Measurements from ENCODE around the gene NRG2.

The NRG2 gene

DNA sequence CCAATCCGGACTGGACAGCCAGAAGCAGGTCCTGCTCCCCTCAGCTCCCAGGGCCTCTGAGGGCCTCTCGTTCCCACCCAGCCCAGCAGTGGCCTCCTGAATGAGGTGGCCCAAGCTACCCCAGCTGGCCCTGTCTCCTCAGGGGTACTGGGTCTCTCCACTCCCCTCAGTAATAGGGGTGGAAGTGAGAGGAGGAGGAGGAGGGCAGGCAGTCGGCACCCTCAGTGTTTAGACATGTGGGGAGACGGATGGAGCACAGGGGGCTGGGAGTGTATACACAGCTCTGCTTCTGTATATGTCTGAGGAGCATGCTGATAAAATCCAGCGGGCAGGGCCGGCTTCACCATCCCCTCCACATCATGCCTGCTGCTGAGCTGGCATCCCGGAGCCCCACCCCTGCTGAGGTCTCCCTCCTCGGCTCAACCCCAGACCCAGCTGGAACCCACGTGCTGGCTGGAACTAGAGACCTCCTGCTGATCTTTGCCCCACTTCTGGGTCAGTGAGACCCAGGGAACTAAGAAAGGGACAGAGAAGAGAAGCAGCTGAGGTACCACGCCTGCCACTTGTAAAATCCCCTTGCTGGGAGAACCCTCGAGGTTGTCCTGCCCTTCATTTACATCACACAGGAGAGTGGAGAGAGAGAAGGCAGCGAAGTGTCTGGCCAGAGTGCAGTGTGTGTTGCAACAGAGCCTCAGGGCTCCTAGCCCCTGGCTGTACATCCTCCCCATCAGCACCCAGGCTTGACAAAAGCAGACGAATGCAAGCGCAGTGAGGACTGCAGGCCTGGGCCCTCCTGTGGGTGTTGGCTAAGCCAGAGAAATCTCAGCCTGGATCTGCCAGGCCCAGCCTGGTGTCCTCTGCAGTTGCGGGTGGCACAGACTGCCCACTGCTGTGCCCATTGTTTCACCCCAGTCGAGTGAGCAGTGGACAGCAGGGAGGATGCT, 170.0 kb downstream of the NRG2 start:
- no peak for DNase-seq

GRCh38 chr5:139872052-139872766, 170.9 kb downstream of the NRG2 start:
- no peak for DNase-seq

DNA sequence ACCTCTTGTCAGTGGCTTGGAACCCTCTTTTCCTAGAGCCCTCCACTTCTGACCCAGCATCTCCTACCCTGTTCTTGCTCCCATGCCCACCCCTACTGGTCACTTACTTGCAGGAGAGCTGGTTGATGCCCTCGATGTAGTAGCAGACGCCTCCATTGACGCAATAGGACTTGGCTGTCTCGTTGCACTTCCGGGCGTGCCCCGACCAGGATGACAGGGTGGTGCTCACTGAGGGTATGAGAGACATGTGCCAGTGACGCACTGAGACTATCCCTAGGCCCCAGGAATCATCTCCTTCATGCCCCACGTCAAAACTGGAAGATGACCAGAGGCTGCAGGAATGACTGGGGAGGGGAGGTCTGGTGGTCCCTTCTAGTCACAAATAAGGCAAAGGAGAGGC, 171.5 kb downstream of the NRG2 start:
- no peak for DNase-seq

GRCh38 chr5:139870677-139871076, 172.4 kb downstream of the NRG2 start:
- DNase-seq, result no peak

DNA sequence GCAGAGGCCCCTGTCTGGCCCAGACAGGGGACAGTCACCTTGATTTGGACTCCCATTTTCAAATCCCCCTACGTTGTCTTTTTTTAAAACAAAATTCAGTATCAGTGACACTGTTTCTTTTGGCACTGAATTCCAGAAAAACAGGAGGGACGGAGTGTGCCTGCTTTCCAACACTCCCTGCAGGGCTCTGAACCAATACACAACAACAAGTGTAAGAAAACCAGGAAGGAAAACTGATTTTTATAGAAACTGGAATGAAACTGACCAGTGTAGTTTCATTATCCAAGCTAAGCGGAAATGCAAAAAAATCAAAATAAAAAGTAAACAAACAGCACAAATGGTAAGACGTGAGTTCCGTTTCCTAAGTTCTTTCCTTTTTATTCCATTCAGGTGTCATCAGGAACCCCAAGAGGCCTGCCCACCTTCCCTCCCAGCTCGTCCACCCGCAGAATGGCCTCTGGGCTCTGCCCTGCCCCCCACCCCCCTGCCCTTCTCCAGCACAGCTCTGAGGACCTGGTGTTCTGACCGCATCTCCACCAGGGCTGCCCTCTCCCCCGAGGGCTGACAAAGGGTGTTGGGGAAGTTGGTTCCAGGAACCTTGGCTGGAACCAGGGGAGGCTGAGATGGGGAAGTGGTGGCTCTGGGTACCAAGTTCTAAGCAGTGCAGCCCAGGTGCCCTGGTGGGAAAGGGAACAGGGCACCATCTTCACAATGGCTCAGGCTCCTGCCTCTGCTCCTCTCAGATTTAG, 173.9 kb downstream of the NRG2 start:
- DNase-seq, result no peak

GRCh38 chr5:139867581-139867980, 175.5 kb downstream of the NRG2 start:
- DNase-seq, result no peak

DNA sequence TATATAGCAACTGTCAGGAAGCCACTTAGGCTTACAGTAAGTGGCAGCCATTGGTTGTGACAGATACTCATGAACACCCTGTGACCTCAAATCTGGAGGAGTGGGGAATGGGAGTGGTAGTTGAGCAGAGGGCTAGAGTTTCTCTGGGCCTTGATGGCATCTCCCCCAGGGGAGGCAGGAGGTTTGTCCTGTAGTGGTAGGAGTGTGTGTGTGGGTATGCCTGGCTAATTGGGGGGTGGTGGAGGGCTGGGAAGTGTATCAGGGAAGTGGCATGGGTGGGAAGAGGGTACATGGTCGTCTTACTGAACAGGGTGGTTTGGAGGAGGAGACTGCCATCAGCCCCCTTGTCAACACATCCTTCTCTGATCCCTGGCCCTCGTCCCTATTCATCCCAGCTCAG, 176.0 kb downstream of the NRG2 start:
- no peak for DNase-seq

DNA sequence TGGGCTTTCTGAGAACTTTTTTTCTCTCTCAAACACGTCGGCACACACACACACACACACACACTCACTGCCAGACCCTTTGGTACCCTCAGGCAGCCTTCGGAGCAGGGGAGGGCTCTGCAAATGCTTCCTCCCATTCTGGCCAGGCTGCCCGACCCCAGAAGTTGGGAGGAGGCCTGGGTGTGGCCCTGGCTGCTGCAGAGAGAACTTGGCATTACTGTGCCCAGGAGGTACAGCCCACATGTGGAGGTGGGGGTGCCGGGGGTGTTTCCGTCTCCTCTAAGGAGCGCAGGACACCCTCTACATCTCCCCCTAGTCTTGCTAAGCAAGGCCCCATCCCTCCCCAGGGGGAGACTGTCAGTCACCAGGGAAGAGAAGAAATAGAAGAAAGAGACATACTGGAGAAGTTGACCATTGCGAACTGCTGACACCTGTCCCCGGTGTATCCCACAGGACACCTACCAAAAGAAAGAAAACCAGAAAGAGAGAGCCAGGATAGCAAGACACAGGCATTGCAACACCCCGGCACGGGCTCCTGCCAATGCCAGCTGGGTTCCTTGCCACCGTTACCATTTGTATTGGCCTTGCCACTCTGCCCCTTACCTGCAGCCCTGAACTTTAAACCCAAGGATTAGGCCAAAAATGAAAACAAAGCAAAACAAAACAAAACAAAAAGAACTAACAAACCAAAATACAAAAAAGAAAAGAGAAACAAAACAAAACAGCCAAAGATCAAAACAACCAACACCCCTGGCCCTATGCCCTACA, 178.2 kb downstream of the NRG2 start:
- DNase-seq, result no peak

DNA sequence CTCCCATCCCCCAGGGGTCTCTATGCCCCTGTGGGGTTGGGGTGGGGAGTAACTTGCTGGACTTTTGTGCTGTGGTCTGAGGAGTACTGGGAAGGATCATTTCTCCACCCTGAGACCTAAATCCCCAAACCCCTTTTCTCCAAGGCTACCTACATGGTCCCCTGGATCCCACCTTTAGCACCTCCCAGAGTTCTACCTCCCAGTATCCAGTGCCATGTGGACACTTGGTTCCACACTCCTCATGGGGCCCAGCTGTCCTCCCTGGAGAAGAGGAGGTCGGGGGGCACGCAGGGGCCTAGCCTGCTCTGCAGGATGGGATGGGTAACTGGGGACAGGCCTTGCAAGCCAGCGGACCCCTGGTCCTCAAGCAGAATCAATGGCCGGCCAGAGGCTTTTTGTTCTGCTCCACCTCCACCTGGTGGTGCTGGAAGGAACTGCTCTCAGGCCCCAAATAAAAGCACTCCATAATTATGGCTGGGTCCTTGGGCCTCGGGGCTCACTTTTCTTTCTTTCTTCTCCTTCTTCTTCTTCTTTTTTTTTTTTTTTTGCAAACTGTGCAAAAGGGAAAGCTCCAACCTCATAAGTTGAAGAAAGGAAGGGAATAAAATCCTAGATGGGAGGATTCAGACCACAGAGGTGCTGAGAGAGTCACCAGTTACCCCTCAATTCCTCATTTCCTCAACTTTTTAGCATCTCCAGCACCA, 179.1 kb downstream of the NRG2 start:
- DNase-seq, result peak; percentile 81

DNA sequence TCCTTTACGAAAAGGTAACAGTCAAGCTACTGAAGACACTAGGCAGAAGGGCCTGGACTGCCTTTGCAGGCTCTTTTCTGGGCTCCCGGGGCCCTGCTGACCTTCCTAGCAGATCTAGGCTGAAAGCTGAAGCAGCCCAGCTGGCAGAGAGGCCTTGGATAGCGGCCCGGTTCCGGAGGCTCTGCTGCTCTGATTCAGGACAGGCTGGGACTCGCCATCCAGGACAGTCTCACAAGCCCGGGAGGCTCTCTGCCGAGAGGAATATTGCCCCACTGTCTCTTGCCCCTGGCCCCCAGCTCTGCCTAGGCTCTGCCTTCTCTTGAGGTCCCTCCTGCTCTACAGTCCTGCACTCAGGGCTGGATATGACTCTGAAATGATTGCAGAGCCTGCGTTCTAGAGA, 179.7 kb downstream of the NRG2 start:
- DNase-seq, result no peak

- no peak for DNase-seq
These were observed 180.3 kb downstream of the NRG2 start for GRCh38 chr5:139862803-139863202.

DNA sequence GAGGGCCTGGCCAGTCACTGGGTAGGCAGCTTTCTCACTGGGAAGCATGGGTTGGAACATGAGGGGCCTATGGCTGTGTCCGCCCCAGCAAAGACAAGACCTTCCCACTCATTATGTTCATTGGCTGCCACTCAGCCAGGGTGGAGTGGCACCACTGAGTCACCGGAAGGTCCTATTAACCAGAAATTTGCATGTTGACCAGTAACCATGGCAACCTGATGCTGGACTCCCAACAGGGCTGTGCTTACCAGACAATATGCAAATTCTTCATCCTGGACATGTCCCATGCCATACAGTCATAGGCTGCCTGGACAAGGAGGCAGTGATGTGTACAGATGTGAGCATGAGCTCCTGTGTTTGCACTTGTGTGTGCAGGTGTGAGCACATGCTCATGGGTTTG, 180.8 kb downstream of the NRG2 start:
- no peak for DNase-seq

DNA sequence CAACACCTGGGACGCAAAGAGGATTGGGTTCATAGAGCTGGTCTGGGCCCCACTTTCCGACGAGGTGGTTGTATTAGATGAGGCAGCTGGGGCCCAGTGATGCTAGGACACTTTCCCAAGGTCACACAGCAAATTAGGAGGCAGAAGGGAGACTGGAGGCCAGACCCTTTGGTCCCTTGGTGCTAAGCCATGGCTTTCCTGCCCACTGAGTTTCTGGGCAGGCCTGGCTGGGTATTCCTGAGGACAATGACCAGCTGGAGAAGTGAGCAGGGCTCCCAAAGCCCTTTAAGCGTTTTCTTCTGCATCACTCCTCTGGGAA, 181.3 kb downstream of the NRG2 start:
- DNase-seq, result no peak

GRCh38 chr5:139861021-139861888, 181.8 kb downstream of the NRG2 start:
- no peak for DNase-seq

GRCh38 chr5:139859013-139859412, 184.1 kb downstream of the NRG2 start:
- DNase-seq, result no peak

GRCh38 chr5:139856714-139857113, 186.4 kb downstream of the NRG2 start:
- no peak for DNase-seq

DNA sequence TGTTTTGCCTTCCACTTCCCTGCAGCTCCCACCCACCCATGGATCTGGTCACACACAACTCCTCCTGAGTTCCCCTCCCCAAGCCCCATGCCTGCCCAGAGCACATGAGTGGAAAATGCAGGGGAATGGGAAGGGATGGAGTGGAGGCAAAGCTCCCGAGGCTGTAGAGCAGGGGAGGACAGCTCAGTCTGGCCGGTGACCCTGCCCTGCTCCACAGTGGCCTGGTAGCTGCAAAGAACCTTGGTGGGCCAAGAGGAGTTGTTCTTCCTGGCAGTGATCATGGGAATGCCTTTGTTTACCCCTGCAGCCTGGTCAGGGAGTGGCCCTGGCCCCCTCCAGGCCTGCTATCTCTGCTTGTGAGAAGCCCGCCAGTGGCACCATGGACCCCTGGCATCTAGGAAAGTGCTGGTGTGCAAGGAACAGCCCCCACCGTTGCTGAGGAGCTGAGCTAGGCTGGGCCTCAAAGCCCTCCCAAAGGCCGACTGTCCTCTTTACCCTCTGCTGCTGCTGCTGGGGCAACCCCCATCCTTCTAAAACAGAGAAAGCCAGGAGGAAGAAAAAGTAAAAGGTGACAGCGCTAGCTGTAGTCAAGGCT, 187.1 kb downstream of the NRG2 start:
- no peak for DNase-seq

DNA sequence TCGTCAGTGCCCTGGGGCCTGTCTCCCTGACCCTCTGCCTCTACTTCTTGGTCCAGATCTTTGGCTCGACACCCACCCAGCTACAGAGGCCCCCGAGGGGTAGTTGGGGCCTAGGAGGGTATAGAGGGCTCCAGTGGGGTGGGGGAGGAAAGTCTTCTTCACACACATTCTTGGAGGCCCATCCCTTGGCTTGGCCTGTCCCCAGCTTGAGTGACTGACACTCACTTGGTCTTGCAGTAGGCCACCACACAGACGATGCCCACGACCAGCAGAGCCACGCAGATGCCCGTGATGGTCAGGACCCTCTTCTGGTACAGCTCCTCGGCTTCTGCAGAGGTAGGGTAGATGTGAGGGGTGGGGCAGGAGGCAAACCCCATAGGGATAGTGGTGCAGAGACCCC, 187.6 kb downstream of the NRG2 start:
- no peak for DNase-seq

DNA sequence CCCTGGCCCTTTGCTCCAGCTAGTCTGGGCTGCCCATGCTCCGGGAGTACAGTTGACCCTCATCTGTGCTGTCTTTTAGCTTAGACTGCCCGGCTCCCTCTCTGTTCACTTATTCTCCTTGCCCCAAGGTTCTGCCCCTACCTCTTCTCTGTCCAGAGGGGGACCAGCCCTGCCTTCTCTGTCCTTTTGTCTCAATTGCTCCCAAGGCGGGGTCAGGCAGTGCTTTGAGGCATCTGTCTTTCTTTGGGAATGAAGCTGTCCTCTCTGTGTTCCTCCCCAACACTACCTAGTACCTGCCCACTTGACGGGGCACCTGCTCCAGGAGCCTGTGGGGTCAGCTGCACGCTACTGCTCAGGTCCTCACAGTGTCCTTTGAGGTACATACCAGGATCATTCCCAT, 188.1 kb downstream of the NRG2 start:
- no peak for DNase-seq

DNA sequence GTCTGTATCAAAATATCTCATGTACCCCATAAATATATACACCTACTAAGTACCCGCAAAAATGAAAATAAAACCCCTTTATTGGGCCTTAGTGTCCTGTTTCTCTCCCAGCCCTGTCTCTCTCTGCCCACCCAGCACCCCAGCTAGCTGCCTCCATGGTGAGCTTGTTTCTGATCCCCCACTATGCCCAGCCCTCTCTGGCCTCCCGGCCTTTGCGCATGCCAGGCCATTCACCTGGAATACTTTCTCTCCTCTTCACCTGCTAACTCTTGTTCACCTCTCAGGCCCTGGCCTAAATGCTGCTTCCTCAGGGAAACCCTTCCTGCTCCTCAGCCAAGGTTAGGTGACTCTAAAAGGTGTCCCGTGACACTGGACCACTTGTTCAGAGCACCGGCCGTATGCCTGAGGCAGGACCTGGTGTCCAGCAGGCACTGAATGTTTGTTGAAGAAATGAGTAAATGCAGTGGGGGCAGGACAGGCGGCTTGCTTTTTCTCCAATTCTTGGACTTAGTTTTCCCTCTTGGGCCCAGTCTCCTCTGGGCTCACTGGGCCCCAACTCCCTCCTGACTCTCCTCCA, 189.0 kb downstream of the NRG2 start:
- DNase-seq, result no peak

Data from right forelimb (tissue), 1 donor.